ENCODE measurements around the gene MGLL. TPM values are rescaled to one million over a fixed set of nuclear protein-coding genes. Genes with fewer than 3 reads are reported as not detected.

MGLL gene
- total and polyA plus RNA-seq, 4 donors = 67.0 to 182 (median 78.2) TPM

DNA sequence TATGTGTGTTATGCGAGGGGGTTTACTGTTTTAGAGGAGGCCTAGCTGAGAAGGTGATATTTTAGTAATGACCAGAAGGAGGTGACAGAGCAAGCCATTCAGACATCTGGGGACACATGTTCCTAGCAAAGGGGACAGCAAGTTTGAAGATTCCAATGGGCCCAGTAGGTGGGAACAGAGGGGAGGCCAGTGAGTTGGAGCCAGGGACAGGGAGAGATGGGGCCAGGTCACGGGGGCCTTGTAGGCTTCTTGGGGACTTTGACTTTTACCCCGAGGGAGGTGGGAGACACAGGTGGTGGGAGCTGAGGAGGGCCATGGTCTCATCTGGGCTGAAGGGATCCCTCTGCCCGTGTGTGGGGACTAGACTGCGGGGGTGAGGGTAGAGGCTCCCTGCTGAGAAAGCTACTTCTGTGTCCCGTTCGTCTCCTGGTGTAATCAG, 72.5 kb downstream of the MGLL start:
- Histone ChIP-seq H3K4me1 (ENCODE audit: control insufficient read depth in 5 of 5, insufficient read depth in 5 of 5, low read length in 5 of 5) (peaks cover 0 to 10% (median 2%) of the 10 kb centered on the region in 5 donors), H3K4me3 (no peak overlapping the region), H3K27ac (ENCODE audit: low read depth in 1 of 2, low read length in 1 of 2) (peak overlapping the region in 1 of 2 donors; percentile 2), H3K27me3 (ENCODE audit: control insufficient read depth in 3 of 3, insufficient read depth in 3 of 3, low read length in 2 of 3) (no peaks in the 10 kb centered on the region), H3K36me3 (ENCODE audit: control insufficient read depth in 4 of 4, insufficient read depth in 4 of 4, low read length in 4 of 4) (no peaks in the 10 kb centered on the region), H3K9me3 (ENCODE audit: control insufficient read depth in 4 of 4, insufficient read depth in 3 of 4, low read length in 3 of 4) (no peaks in the 10 kb centered on the region), H3K9ac (ENCODE audit: insufficient read depth in 1 of 2, low read length in 2 of 2) (no peak overlapping the region)
- no peak for TF ChIP-seq CTCF (IDR thresholded peaks at IDR 0.05; ENCODE audit: control extremely low read depth, extremely low read depth)
- ATAC-seq (ENCODE audit: insufficient read depth, low FRiP score) = no peak
- DNase-seq = no peak
- WGBS, 2 donors = 75 to 84% methylated on average over 7 of the region's 7 CpGs

DNA sequence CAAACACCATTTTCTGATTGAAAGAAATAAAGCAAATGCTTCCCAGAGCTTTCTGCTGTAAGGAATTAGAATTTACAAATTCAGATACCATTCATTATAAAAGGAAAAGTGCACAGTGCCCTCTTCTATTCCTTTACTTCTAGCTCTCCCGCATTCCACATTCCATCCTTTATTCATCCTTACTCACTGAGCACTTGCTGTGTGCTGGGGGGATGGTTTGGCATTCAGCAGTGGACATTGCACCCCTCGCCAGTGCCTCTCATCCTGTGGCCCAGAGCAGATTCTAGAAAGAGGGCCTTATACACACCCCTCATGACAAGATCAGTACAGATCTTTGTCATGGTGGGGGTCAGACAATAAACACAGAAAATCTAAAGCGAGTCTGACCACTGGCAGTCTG, 73.0 kb downstream of the MGLL start:
- Histone ChIP-seq H3K9me3 (ENCODE audit: control insufficient read depth in 4 of 4, insufficient read depth in 3 of 4, low read length in 3 of 4) (no peaks in the 10 kb centered on the region), H3K4me3 (no peak overlapping the region), H3K9ac (ENCODE audit: insufficient read depth in 1 of 2, low read length in 2 of 2) (no peak overlapping the region), H3K27ac (ENCODE audit: low read depth in 1 of 2, low read length in 1 of 2) (peak overlapping the region in 1 of 2 donors; percentile 69), H3K36me3 (ENCODE audit: control insufficient read depth in 4 of 4, insufficient read depth in 4 of 4, low read length in 4 of 4) (no peaks in the 10 kb centered on the region), H3K27me3 (ENCODE audit: control insufficient read depth in 3 of 3, insufficient read depth in 3 of 3, low read length in 2 of 3) (no peaks in the 10 kb centered on the region), H3K4me1 (ENCODE audit: control insufficient read depth in 5 of 5, insufficient read depth in 5 of 5, low read length in 5 of 5) (peaks cover under 1 to 10% (median 4%) of the 10 kb centered on the region in 5 donors)
- TF ChIP-seq CTCF (IDR thresholded peaks at IDR 0.05; ENCODE audit: control extremely low read depth, extremely low read depth) = no peak
- DNase-seq = no peak
- WGBS, 2 donors = 88 to 93% methylated on average over 3 of the region's 3 CpGs
- no peak for ATAC-seq (ENCODE audit: insufficient read depth, low FRiP score)

GRCh38 chr3:127748754-127749327, 73.5 kb downstream of the MGLL start:
- Histone ChIP-seq H3K27ac (ENCODE audit: low read depth in 1 of 2, low read length in 1 of 2) (peak overlapping the region; percentile 69 to 72), H3K9me3 (ENCODE audit: control insufficient read depth in 4 of 4, insufficient read depth in 3 of 4, low read length in 3 of 4) (no peaks in the 10 kb centered on the region), H3K4me1 (ENCODE audit: control insufficient read depth in 5 of 5, insufficient read depth in 5 of 5, low read length in 5 of 5) (peaks cover 2 to 10% (median 5%) of the 10 kb centered on the region in 5 donors), H3K9ac (ENCODE audit: insufficient read depth in 1 of 2, low read length in 2 of 2) (no peak overlapping the region), H3K4me3 (no peak overlapping the region), H3K27me3 (ENCODE audit: control insufficient read depth in 3 of 3, insufficient read depth in 3 of 3, low read length in 2 of 3) (no peaks in the 10 kb centered on the region), H3K36me3 (ENCODE audit: control insufficient read depth in 4 of 4, insufficient read depth in 4 of 4, low read length in 4 of 4) (no peaks in the 10 kb centered on the region)
- DNase-seq = no peak
- WGBS, 2 donors = 68 to 85% methylated on average over 9 of the region's 9 CpGs
- no peak for ATAC-seq (ENCODE audit: insufficient read depth, low FRiP score)
- no peak for TF ChIP-seq CTCF (IDR thresholded peaks at IDR 0.05; ENCODE audit: control extremely low read depth, extremely low read depth)

All from lung (tissue), 12 donors.